CD14-positive monocyte (primary cell): Measurements from ENCODE around the gene SCG3. TPM values are rescaled to one million over a fixed set of nuclear protein-coding genes. Genes with fewer than 3 reads are reported as not detected.
A peak's percentile ranks its signal among the peaks of the same experiment; 100 is the strongest.

Experiments used
- DNase-seq, 3 donors: peaks; one replicate each; pipeline ENCODE4 v3.0.0-alpha.2; 2011 to 2022
- H2AFZ ChIP-seq: 2 replicates; pipeline ENCODE4 v1.6.0; 2012; ENCODE audit warnings: mild to moderate bottlenecking, low read depth, low read length, inconsistent platforms; ENCODE audit not compliant: insufficient read depth, poor library complexity, severe bottlenecking
- H3K27ac ChIP-seq, 2 donors: 1 replicate in 1 of 2; 2 replicates in 1 of 2; pipeline ENCODE4 v1.5.1; 2012 to 2013; ENCODE audit warnings: low read length in 2 of 2, control low read depth in 1 of 2, inconsistent platforms in 1 of 2, low read depth in 1 of 2, mild to moderate bottlenecking in 1 of 2
- H3K27me3 ChIP-seq, 2 donors: one replicate each; pipeline versions ENCODE4 v1.6.0 to v1.6.1; 2011 to 2013; ENCODE audit warnings: low read length in 2 of 2; ENCODE audit not compliant: control insufficient read depth in 2 of 2, insufficient read depth in 2 of 2
- H3K36me3 ChIP-seq, 2 donors: replicated peaks in 1 of 2; 1 replicate in 1 of 2; 2 replicates in 1 of 2; pipeline versions ENCODE4 v1.5.1 to v1.6.1; 2012 to 2013; ENCODE audit warnings: low read length in 2 of 2, control low read depth in 1 of 2, inconsistent platforms in 1 of 2, mild to moderate bottlenecking in 1 of 2; ENCODE audit not compliant: insufficient read depth in 2 of 2, control insufficient read depth in 1 of 2
- H3K4me1 ChIP-seq, 2 donors: 1 replicate in 1 of 2; 2 replicates in 1 of 2; pipeline versions ENCODE4 v1.5.1 to v1.6.1; 2012 to 2013; ENCODE audit warnings: low read length in 2 of 2, control low read depth in 1 of 2, inconsistent platforms in 1 of 2, mild to moderate bottlenecking in 1 of 2, moderate library complexity in 1 of 2; ENCODE audit not compliant: insufficient read depth in 2 of 2, control insufficient read depth in 1 of 2
- H3K4me2 ChIP-seq: replicated peaks from 2 replicates; pipeline ENCODE3; 2012; ENCODE audit warnings: low read length, moderate library complexity, mild to moderate bottlenecking; ENCODE audit not compliant: poor library complexity, severe bottlenecking; ENCODE audit errors: extremely low read depth
- H3K4me3 ChIP-seq, 3 experiments: fragments of 200-600 bp in 1 of 3; sonication (generic) in 1 of 3; replicated peaks in 1 of 3; 1 replicate in 2 of 3; 2 replicates in 1 of 3; pipeline ENCODE4 v1.5.1; 2011 to 2013; ENCODE audit warnings: low read length in 3 of 3, mild to moderate bottlenecking in 3 of 3, control low read depth in 2 of 3, low read depth in 2 of 3, inconsistent platforms in 1 of 3, moderate library complexity in 1 of 3
- H3K79me2 ChIP-seq: 2 replicates; pipeline ENCODE4 v1.6.0; 2012; ENCODE audit warnings: mild to moderate bottlenecking, control low read depth, inconsistent platforms, low read length, moderate library complexity; ENCODE audit not compliant: insufficient read depth
- H3K9ac ChIP-seq: 2 replicates; pipeline ENCODE4 v1.6.0; 2017; ENCODE audit warnings: low read length, mild to moderate bottlenecking; ENCODE audit not compliant: insufficient read depth, poor library complexity, severe bottlenecking
- H3K9me3 ChIP-seq, 2 donors: replicated peaks in 1 of 2; 1 replicate in 1 of 2; 2 replicates in 1 of 2; pipeline versions ENCODE4 v1.5.1 to v1.6.1; 2012 to 2013; ENCODE audit warnings: low read length in 2 of 2, control low read depth in 1 of 2; ENCODE audit not compliant: control insufficient read depth in 1 of 2, insufficient read depth in 1 of 2
- H4K20me1 ChIP-seq: 2 replicates; pipeline ENCODE4 v1.6.0; 2012; ENCODE audit warnings: mild to moderate bottlenecking, low read length, control low read depth, moderate library complexity; ENCODE audit not compliant: insufficient read depth
- H3K27ac Mint-ChIP-seq, 7 donors: one replicate each; pipeline ENCODE4 v1.8.0; 2020; ENCODE audit warnings: mild to moderate bottlenecking in 7 of 7, mixed read lengths in 7 of 7, moderate library complexity in 6 of 7, inconsistent platforms in 2 of 7
- H3K27me3 Mint-ChIP-seq, 3 donors: one replicate each; pipeline ENCODE4 v1.8.0; 2021 to 2022; ENCODE audit warnings: low read depth in 3 of 3, mild to moderate bottlenecking in 3 of 3, mixed read lengths in 3 of 3, moderate library complexity in 3 of 3, inconsistent platforms in 1 of 3
- H3K36me3 Mint-ChIP-seq, 2 donors: one replicate each; pipeline ENCODE4 v1.8.0; 2020; ENCODE audit warnings: mixed read lengths in 2 of 2, inconsistent platforms in 1 of 2, mild to moderate bottlenecking in 1 of 2
- H3K4me1 Mint-ChIP-seq: one replicate; pipeline ENCODE4 v1.8.0; 2020; ENCODE audit warnings: mild to moderate bottlenecking, mixed read lengths
- H3K4me3 Mint-ChIP-seq, 2 donors: one replicate each; pipeline ENCODE4 v1.8.0; 2020; ENCODE audit warnings: mild to moderate bottlenecking in 2 of 2, mixed read lengths in 2 of 2, moderate library complexity in 1 of 2
- H3K9me3 Mint-ChIP-seq, 7 donors: one replicate each; pipeline ENCODE4 v1.8.0; 2020 to 2022; ENCODE audit warnings: mixed read lengths in 7 of 7, mild to moderate bottlenecking in 6 of 7, moderate library complexity in 6 of 7, inconsistent platforms in 2 of 7
- WGBS: methylation state at CpG from one replicate; pipeline ENCODE4 v1.1.5; 2013; ENCODE audit warnings: missing lambda C conversion rate; ENCODE audit not compliant: insufficient coverage; 5-methylcytosine and 5-hydroxymethylcytosine counted together
- intact Hi-C, 2 donors: fragments of 100-400 bp; cut with micrococcal nuclease; formaldehyde crosslinking; loops; one replicate each; pipeline versions ENCODE4 v1.15.0 to v1.15.1; 2023
- polyA plus RNA-seq, 3 donors: library from polyadenylated mRNA; depleted of rRNA in 1 of 3; unstranded in 2 of 3; stranded (reverse) in 1 of 3; fragments of 300-500 nt in 2 of 3; fragments of >200 nt in 1 of 3; fragmentation: Illumina TruSeq in 2 of 3; gene quantifications; 1 replicate in 2 of 3; 2 replicates in 1 of 3; pipeline ENCODE4 v1.2.3, GENCODE V29; 2012 to 2021
- TF ChIP-seq, protein P1 (sequence below): fragments of 200-600 bp; IDR thresholded peaks from one replicate; pipeline ENCODE4 v1.8.0; 2022; ENCODE audit warnings: antibody characterized with exemption, mild to moderate bottlenecking

Gene SCG3
- polyA plus RNA-seq, 3 donors, result not detected

DNA sequence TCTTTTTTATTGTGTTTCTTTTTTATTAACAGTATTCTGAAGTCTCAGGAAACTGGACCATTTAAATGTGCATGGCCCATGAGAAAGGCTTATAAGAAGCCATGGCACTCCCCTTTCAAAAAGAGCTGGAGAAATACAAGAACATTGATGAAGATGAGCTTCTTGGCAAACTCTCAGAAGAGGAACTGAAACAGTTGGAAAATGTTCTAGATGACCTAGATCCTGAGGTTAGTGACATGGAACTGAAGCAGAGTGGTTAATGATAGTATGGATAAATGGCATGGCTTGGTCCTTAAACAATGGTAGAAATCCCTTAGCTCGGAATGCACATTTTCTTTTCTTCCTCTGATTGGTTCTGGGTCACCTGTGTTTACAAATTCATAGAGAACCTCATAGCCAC, 85.0 kb downstream of the SCG3 start:
- H2AFZ ChIP-seq, result no peak overlapping the region
- Mint-ChIP-seq H3K9me3 (peaks cover 0 to 2% (median 0%) of the 10 kb centered on the region in 7 donors), H3K4me1 (peaks cover 22% of the 10 kb centered on the region), H3K27ac (no peak overlapping the region), H3K27me3 (no peaks in the 10 kb centered on the region), H3K36me3 (peaks cover 41 to 42% of the 10 kb centered on the region in 2 donors), H3K4me3 (no peak overlapping the region)
- WGBS, result no CpG with 5 or more reads among the region's 1 CpG
- H3K27ac ChIP-seq, result no peak overlapping the region
- H3K27me3 ChIP-seq, result no peaks in the 10 kb centered on the region
- peaks cover 19 to 36% of the 10 kb centered on the region in 2 donors for H3K36me3 ChIP-seq
- H3K79me2 ChIP-seq, result peaks cover 19% of the 10 kb centered on the region
- no peaks in the 10 kb centered on the region for H3K9me3 ChIP-seq
- H3K4me2 ChIP-seq, result no peak overlapping the region
- no peak overlapping the region for H3K4me3 ChIP-seq
- peaks cover 57% of the 10 kb centered on the region for H4K20me1 ChIP-seq
- TF ChIP-seq, protein P1, sequence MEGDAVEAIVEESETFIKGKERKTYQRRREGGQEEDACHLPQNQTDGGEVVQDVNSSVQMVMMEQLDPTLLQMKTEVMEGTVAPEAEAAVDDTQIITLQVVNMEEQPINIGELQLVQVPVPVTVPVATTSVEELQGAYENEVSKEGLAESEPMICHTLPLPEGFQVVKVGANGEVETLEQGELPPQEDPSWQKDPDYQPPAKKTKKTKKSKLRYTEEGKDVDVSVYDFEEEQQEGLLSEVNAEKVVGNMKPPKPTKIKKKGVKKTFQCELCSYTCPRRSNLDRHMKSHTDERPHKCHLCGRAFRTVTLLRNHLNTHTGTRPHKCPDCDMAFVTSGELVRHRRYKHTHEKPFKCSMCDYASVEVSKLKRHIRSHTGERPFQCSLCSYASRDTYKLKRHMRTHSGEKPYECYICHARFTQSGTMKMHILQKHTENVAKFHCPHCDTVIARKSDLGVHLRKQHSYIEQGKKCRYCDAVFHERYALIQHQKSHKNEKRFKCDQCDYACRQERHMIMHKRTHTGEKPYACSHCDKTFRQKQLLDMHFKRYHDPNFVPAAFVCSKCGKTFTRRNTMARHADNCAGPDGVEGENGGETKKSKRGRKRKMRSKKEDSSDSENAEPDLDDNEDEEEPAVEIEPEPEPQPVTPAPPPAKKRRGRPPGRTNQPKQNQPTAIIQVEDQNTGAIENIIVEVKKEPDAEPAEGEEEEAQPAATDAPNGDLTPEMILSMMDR, result no peak
- H3K9ac ChIP-seq, result no peak overlapping the region
- intact Hi-C loops, result loop anchor here in 1 of 2 donors (10.0 kb wide), 1 partner anchor 52 kb away; no protein-coding TSS in a partner anchor
- DNase-seq, result peak in 2 of 3 donors; percentile 12 to 13
- H3K4me1 ChIP-seq, result peaks cover 17 to 23% of the 10 kb centered on the region in 2 donors

DNA sequence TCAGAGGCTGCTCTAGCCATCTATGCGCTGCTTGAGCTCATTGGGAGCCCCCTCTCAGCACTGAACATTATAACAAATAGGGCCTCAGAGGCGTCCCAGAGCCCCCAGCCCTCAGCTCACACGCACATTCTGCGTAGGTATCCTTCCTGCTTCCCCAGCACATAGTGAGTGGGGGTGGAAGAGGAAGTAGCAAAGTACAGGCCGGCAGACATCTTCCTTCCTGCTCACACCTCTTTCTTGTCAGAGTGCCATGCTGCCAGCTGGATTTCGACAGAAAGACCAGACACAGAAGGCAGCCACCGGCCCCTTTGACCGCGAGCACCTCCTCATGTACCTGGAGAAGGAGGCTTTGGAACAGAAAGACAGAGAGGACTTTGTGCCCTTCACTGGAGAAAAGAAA, 86.7 kb downstream of the SCG3 start:
- Mint-ChIP-seq H3K27me3 (no peaks in the 10 kb centered on the region), H3K27ac (peak overlapping the region in 4 of 7 donors; percentile 75 to 81 (median 78)), H3K4me1 (peaks cover 22% of the 10 kb centered on the region), H3K36me3 (peaks cover 58 to 59% of the 10 kb centered on the region in 2 donors), H3K4me3 (peak overlapping the region in 1 of 2 donors; percentile 22), H3K9me3 (peaks cover 0 to 2% (median 0%) of the 10 kb centered on the region in 7 donors)
- Histone ChIP-seq H3K4me2 (peak overlapping the region; percentile 16), H3K9ac (no peak overlapping the region), H3K36me3 (peaks cover 28 to 53% of the 10 kb centered on the region in 2 donors), H3K27me3 (no peaks in the 10 kb centered on the region), H3K27ac (peak overlapping the region in 1 of 2 donors; percentile 51), H4K20me1 (peaks cover 55% of the 10 kb centered on the region), H3K4me1 (peaks cover 17 to 23% of the 10 kb centered on the region in 2 donors), H3K9me3 (no peaks in the 10 kb centered on the region), H2AFZ (peak overlapping the region; percentile 15), H3K79me2 (peaks cover 6% of the 10 kb centered on the region), H3K4me3 (peak overlapping the region in 1 of 3 experiments; percentile 20)
- peak; percentile 24 to 57 (median 50) for DNase-seq
- intact Hi-C loops, result loop anchor here in 1 of 2 donors (10.0 kb wide), 1 partner anchor 53 kb away; no protein-coding TSS in a partner anchor
- 13% methylated on average over 4 of the region's 9 CpGs for WGBS
- TF ChIP-seq, protein P1, result no peak

Other genes with a start within 250 kb of the SCG3 start
- gene DMXL2, start 58.7 kb upstream of the SCG3 start, polyA plus RNA-seq, result 100 to 1,000 TPM in 1 of 3 donors, 10 to 100 TPM in 2; 29.1 to 449 (median 45.5) TPM
- gene LYSMD2, start 56.2 kb downstream of the SCG3 start, polyA plus RNA-seq, result 10 to 100 TPM; 33.2 to 64.7 (median 50.5) TPM
- 10 to 100 TPM in 1 of 3 donors, 1 to 10 TPM in 2; 5.8 to 12.7 (median 6.2) TPM for gene TMOD2, start 70.1 kb downstream of the SCG3 start, polyA plus RNA-seq
- gene TMOD3, start 148.2 kb downstream of the SCG3 start, polyA plus RNA-seq, result 10 to 100 TPM in 2 of 3 donors, 1 to 10 TPM in 1; 7.7 to 34.8 (median 27.8) TPM